B cell (primary cell): Measurements from ENCODE around the gene CCL24. TPM values are rescaled to one million over a fixed set of nuclear protein-coding genes. Genes with fewer than 3 reads are reported as not detected.
"Not testable (repeated sequence)": the region's sequence is repeated elsewhere in the genome, so short reads cannot be mapped to it uniquely, and the experiment has no call there.

Experiments
- ATAC-seq: fragments of 200-7000 bp; cut with Tn5 transposase; one replicate; pipeline ENCODE4 v1.10.0; 2021; ENCODE audit warnings: low read depth, mild to moderate bottlenecking, moderate number of reproducible peaks, moderate library complexity
- CTCF ChIA-PET: fragments of 350-600 bp; sonication (Branson Sonifier 250); formaldehyde crosslinking; loops from one replicate; lab custom pipeline; 2021; ENCODE audit warnings: antibody characterized with exemption, inconsistent platforms; lab: Charles Lee
- POLR2A ChIA-PET: fragments of 350-600 bp; sonication (Branson Sonifier 250); formaldehyde crosslinking; loops from one replicate; lab custom pipeline; 2021; ENCODE audit warnings: antibody characterized with exemption; lab: Charles Lee
- DNase-seq: peaks from one replicate; pipeline ENCODE4 v3.0.0; 2013
- H2AFZ ChIP-seq: 2 replicates; pipeline ENCODE4 v1.6.1; 2012; ENCODE audit warnings: mild to moderate bottlenecking, low read depth, low read length; ENCODE audit not compliant: insufficient read depth, poor library complexity, severe bottlenecking
- H3K27ac ChIP-seq, 2 donors: 1 replicate in 1 of 2; 2 replicates in 1 of 2; pipeline ENCODE4 v1.5.1; 2012 to 2013; ENCODE audit warnings: low read length in 2 of 2, mild to moderate bottlenecking in 2 of 2, moderate library complexity in 1 of 2
- H3K27me3 ChIP-seq, 4 experiments: fragments of 200-600 bp in 1 of 4; sonication (generic) in 1 of 4; replicated peaks in 1 of 4; 1 replicate in 2 of 4; 2 replicates in 2 of 4; pipeline versions ENCODE4 v1.6.1 to v1.7.0; 2013 to 2016; ENCODE audit warnings: low read length in 3 of 4, mild to moderate bottlenecking in 2 of 4, mixed read lengths in 1 of 4, moderate library complexity in 1 of 4; ENCODE audit not compliant: insufficient read depth in 4 of 4, control insufficient read depth in 3 of 4; ENCODE audit errors: control extremely low read depth in 1 of 4
- H3K36me3 ChIP-seq, 2 experiments: replicated peaks in 1 of 2; 1 replicate in 1 of 2; 2 replicates in 1 of 2; pipeline versions ENCODE4 v1.6.1 to v1.7.1; 2013; ENCODE audit warnings: low read length in 1 of 2; ENCODE audit not compliant: insufficient read depth in 2 of 2, control insufficient read depth in 1 of 2; ENCODE audit errors: control extremely low read depth in 1 of 2, extremely low read depth in 1 of 2
- H3K4me1 ChIP-seq, 2 donors: fragments of 200-600 bp in 1 of 2; sonication (generic) in 1 of 2; 1 replicate in 1 of 2; 2 replicates in 1 of 2; pipeline versions ENCODE4 v1.5.1 to v1.6.1; 2013 to 2017; ENCODE audit warnings: low read length in 2 of 2; ENCODE audit not compliant: control insufficient read depth in 2 of 2, insufficient read depth in 2 of 2
- H3K4me2 ChIP-seq: replicated peaks from 2 replicates; pipeline ENCODE3; 2012; ENCODE audit warnings: mild to moderate bottlenecking, low read depth, low read length; ENCODE audit not compliant: poor library complexity, severe bottlenecking
- H3K4me3 ChIP-seq, 5 experiments: fragments of 200-600 bp in 1 of 5; sonication (generic) in 1 of 5; 1 replicate in 3 of 5; 2 replicates in 2 of 5; pipeline versions ENCODE4 v1.5.1 to v1.7.0; 2011 to 2016; ENCODE audit warnings: low read length in 4 of 5, mild to moderate bottlenecking in 4 of 5, low read depth in 2 of 5, control low read depth in 1 of 5, moderate library complexity in 1 of 5; ENCODE audit not compliant: insufficient read depth in 1 of 5; ENCODE audit errors: control extremely low read depth in 1 of 5, extremely low read depth in 1 of 5
- H3K79me2 ChIP-seq: fragments of 200-600 bp; sonication (generic); one replicate; pipeline ENCODE4 v1.6.0; 2016; ENCODE audit warnings: low read length; ENCODE audit not compliant: control insufficient read depth, insufficient read depth
- H3K9ac ChIP-seq: fragments of 200-600 bp; sonication (generic); 2 replicates; pipeline ENCODE4 v1.6.1; 2017; ENCODE audit warnings: mild to moderate bottlenecking, low read length, moderate library complexity
- H3K9me3 ChIP-seq, 3 donors: one replicate each; pipeline versions ENCODE4 v1.6.1 to v1.7.1; 2013; ENCODE audit warnings: low read length in 2 of 3; ENCODE audit not compliant: control insufficient read depth in 2 of 3, insufficient read depth in 1 of 3; ENCODE audit errors: control extremely low read depth in 1 of 3
- H4K20me1 ChIP-seq: 2 replicates; pipeline ENCODE4 v1.6.0; 2012; ENCODE audit warnings: mild to moderate bottlenecking, low read length; ENCODE audit not compliant: insufficient read depth, control insufficient read depth, poor library complexity, severe bottlenecking
- H3K27ac Mint-ChIP-seq: one replicate; pipeline ENCODE4 v1.8.0; 2021; ENCODE audit warnings: mixed read lengths
- H3K27me3 Mint-ChIP-seq: one replicate; pipeline ENCODE4 v1.8.0; 2021; ENCODE audit warnings: mixed read lengths
- H3K4me1 Mint-ChIP-seq: one replicate; pipeline ENCODE4 v1.8.0; 2021; ENCODE audit warnings: mixed read lengths
- H3K4me3 Mint-ChIP-seq: one replicate; pipeline ENCODE4 v1.8.0; 2021; ENCODE audit warnings: mixed read lengths
- H3K9me3 Mint-ChIP-seq: one replicate; pipeline ENCODE4 v1.8.0; 2022; ENCODE audit warnings: mixed read lengths; ENCODE audit not compliant: insufficient read depth
- WGBS: methylation state at CpG from one replicate; pipeline ENCODE4 v1.1.5; 2013; ENCODE audit warnings: missing lambda C conversion rate; ENCODE audit not compliant: insufficient coverage; 5-methylcytosine and 5-hydroxymethylcytosine counted together
- intact Hi-C: fragments of 100-400 bp; cut with micrococcal nuclease; formaldehyde crosslinking; loops from one replicate; pipeline ENCODE4 v1.10.0; 2022
- polyA plus RNA-seq: library from polyadenylated mRNA; depleted of rRNA; stranded (reverse); fragments of >200 nt; gene quantifications from 2 replicates; pipeline ENCODE4 v1.2.3, GENCODE V29; 2012
- total RNA-seq, 2 donors: library from RNA; stranded (reverse); fragments of 120-200 nt in 1 of 2; gene quantifications; 1 replicate in 1 of 2; 2 replicates in 1 of 2; pipeline versions ENCODE4 v1.2.3 to v1.2.4, GENCODE V29; 2013 to 2022

Gene CCL24
- total and polyA plus RNA-seq, 2 donors (not counting 1 experiment from before 2014, with no cell fraction given), result not detected

- H3K4me2 ChIP-seq, POLR2A ChIA-PET, intact Hi-C loops: not testable (repeated sequence)
Observed at GRCh38 chr7:75780647-75781273, 32.8 kb downstream of the CCL24 start.

DNA sequence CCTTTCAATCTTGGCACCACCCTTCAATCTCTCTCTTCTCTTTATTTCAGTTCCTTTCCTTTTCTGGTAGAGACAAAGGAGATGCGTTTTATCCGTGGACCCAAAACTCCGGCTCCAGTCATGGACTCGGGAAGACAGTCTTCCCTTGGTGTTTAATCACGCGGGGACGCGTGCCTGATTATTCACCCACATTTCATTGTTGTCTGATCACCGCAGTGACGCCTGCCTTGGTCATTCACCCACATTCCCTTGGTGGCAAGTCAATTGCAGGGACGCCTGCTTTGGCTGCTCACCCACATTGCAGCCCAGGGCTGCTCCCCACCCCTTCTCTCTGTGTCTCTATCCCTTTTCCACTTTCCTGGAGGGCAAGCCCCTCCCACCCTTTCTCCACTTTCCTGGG, 34.1 kb downstream of the CCL24 start:
- H4K20me1 ChIP-seq, H2AFZ ChIP-seq, H3K4me1 ChIP-seq, H3K27ac Mint-ChIP-seq, intact Hi-C loops, H3K4me3 Mint-ChIP-seq, H3K79me2 ChIP-seq, H3K9ac ChIP-seq, ATAC-seq, H3K27me3 ChIP-seq, H3K9me3 ChIP-seq, H3K4me2 ChIP-seq, H3K4me3 ChIP-seq, POLR2A ChIA-PET, CTCF ChIA-PET, H3K27ac ChIP-seq, H3K9me3 Mint-ChIP-seq, DNase-seq, H3K36me3 ChIP-seq, H3K4me1 Mint-ChIP-seq: not testable (repeated sequence)
- WGBS, result 88% methylated on average over 11 of the region's 11 CpGs
- peaks cover 29% of the 10 kb centered on the region for H3K27me3 Mint-ChIP-seq

More at GRCh38 chr7:75780647-75781273, 32.8 kb downstream of the CCL24 start:
- H3K4me1 ChIP-seq, H3K9me3 Mint-ChIP-seq, H3K9ac ChIP-seq, H3K4me3 ChIP-seq, H3K9me3 ChIP-seq, H3K27ac Mint-ChIP-seq, H3K4me3 Mint-ChIP-seq, CTCF ChIA-PET, H2AFZ ChIP-seq, H4K20me1 ChIP-seq, ATAC-seq, H3K4me1 Mint-ChIP-seq, H3K27me3 ChIP-seq, DNase-seq, H3K36me3 ChIP-seq, H3K79me2 ChIP-seq, H3K27ac ChIP-seq: not testable (repeated sequence)
- H3K27me3 Mint-ChIP-seq, result peaks cover 29% of the 10 kb centered on the region
- 86% methylated on average over 12 of the region's 14 CpGs for WGBS

DNA sequence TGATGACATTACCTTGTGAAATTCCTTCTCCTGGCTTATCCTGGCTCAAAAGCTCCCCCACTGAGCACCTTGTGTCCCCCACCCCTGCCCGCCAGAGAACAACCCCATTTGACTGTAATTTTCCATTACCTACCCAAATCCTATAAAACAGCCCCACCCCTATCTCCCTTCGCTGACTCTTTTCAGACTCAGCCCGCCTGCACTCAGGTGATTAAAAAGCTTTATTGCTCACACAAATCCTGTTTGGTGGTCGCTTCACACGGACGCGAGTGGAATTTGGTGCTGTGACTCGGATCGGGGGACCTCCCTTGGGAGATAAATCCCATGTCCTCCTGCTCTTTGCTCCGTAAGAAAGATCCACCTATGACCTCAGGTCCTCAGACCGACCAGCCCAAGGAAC, 34.6 kb downstream of the CCL24 start:
- H3K27me3 ChIP-seq, POLR2A ChIA-PET, H4K20me1 ChIP-seq, H2AFZ ChIP-seq, H3K9me3 ChIP-seq, ATAC-seq, DNase-seq, H3K4me1 ChIP-seq, intact Hi-C loops, H3K4me2 ChIP-seq, H3K27ac Mint-ChIP-seq, H3K4me3 ChIP-seq, H3K4me1 Mint-ChIP-seq, H3K36me3 ChIP-seq, H3K4me3 Mint-ChIP-seq, H3K9me3 Mint-ChIP-seq, H3K9ac ChIP-seq, H3K27ac ChIP-seq, H3K79me2 ChIP-seq, CTCF ChIA-PET: not testable (repeated sequence)
- peaks cover 29% of the 10 kb centered on the region for H3K27me3 Mint-ChIP-seq
- 86% methylated on average over 11 of the region's 11 CpGs for WGBS
